ENCODE results near the gene DCLK3. TPM values are rescaled to one million over a fixed set of nuclear protein-coding genes. Genes with fewer than 3 reads are reported as not detected.

Gene DCLK3
- total RNA-seq, 2 donors from 2014 or later = 2.1 to 3.9 TPM

GRCh38 chr3:36790765-36791164, 26.4 kb upstream of the DCLK3 start:
- H3K4me1 Mint-ChIP-seq = peaks cover 25% of the 10 kb centered on the region
- no peak overlapping the region for H3K9ac ChIP-seq (ENCODE audit: extremely low read depth, low read length, poor library complexity, severe bottlenecking)
- no peak overlapping the region for H3K27ac ChIP-seq (ENCODE audit: low read depth, low read length)
- no peak for DNase-seq
- no peak for TF ChIP-seq CTCF (conservative IDR thresholded peaks at IDR 0.05)
- H3K4me1 ChIP-seq (ENCODE audit: control insufficient read depth, insufficient read depth, low read length) = peaks cover 16% of the 10 kb centered on the region
- H3K36me3 ChIP-seq (ENCODE audit: control insufficient read depth, insufficient read depth, low read length) = no peaks in the 10 kb centered on the region
- no peaks in the 10 kb centered on the region for H3K27me3 ChIP-seq (ENCODE audit: control insufficient read depth, insufficient read depth, low read length, poor library complexity, severe bottlenecking)
- no peak overlapping the region for H3K4me3 Mint-ChIP-seq
- WGBS, 2 experiments (ENCODE audit: insufficient coverage in 1 of 2, insufficient read length in 1 of 2) = 78 to 92% methylated on average over 3 to 6 of the region's 6 CpGs
- H3K9me3 Mint-ChIP-seq = no peaks in the 10 kb centered on the region
- H3K4me3 ChIP-seq (ENCODE audit: low read length) = no peak overlapping the region
- H3K9me3 ChIP-seq (ENCODE audit: control insufficient read depth, low read length) = no peaks in the 10 kb centered on the region
- H3K27ac Mint-ChIP-seq = no peak overlapping the region
- no peaks in the 10 kb centered on the region for H3K27me3 Mint-ChIP-seq (ENCODE audit: insufficient read depth)
- H3K36me3 Mint-ChIP-seq (ENCODE audit: low read depth) = no peaks in the 10 kb centered on the region

GRCh38 chr3:36786921-36787890, 22.9 kb upstream of the DCLK3 start:
- Mint-ChIP-seq H3K36me3 (ENCODE audit: low read depth) (no peaks in the 10 kb centered on the region), H3K4me3 (no peak overlapping the region), H3K9me3 (no peaks in the 10 kb centered on the region), H3K27me3 (ENCODE audit: insufficient read depth) (no peaks in the 10 kb centered on the region), H3K27ac (no peak overlapping the region), H3K4me1 (peaks cover 25% of the 10 kb centered on the region)
- no peaks in the 10 kb centered on the region for H3K9me3 ChIP-seq (ENCODE audit: control insufficient read depth, low read length)
- WGBS, 2 experiments (ENCODE audit: insufficient coverage in 1 of 2, insufficient read length in 1 of 2) = 71 to 96% methylated on average over 2 to 3 of the region's 3 CpGs
- no peak overlapping the region for H3K4me3 ChIP-seq (ENCODE audit: low read length)
- no peaks in the 10 kb centered on the region for H3K27me3 ChIP-seq (ENCODE audit: control insufficient read depth, insufficient read depth, low read length, poor library complexity, severe bottlenecking)
- H3K4me1 ChIP-seq (ENCODE audit: control insufficient read depth, insufficient read depth, low read length) = peaks cover 16% of the 10 kb centered on the region
- no peaks in the 10 kb centered on the region for H3K36me3 ChIP-seq (ENCODE audit: control insufficient read depth, insufficient read depth, low read length)
- no peak for DNase-seq
- H3K9ac ChIP-seq (ENCODE audit: extremely low read depth, low read length, poor library complexity, severe bottlenecking) = no peak overlapping the region
- no peak overlapping the region for H3K27ac ChIP-seq (ENCODE audit: low read depth, low read length)
- no peak for TF ChIP-seq CTCF (conservative IDR thresholded peaks at IDR 0.05)

- Mint-ChIP-seq H3K27me3 (ENCODE audit: insufficient read depth) (no peaks in the 10 kb centered on the region), H3K4me1 (peaks cover 6% of the 10 kb centered on the region), H3K4me3 (no peak overlapping the region), H3K27ac (no peak overlapping the region), H3K36me3 (ENCODE audit: low read depth) (no peaks in the 10 kb centered on the region), H3K9me3 (no peaks in the 10 kb centered on the region)
- Histone ChIP-seq H3K9ac (ENCODE audit: extremely low read depth, low read length, poor library complexity, severe bottlenecking) (no peak overlapping the region), H3K36me3 (ENCODE audit: control insufficient read depth, insufficient read depth, low read length) (no peaks in the 10 kb centered on the region), H3K27me3 (ENCODE audit: control insufficient read depth, insufficient read depth, low read length, poor library complexity, severe bottlenecking) (no peaks in the 10 kb centered on the region), H3K27ac (ENCODE audit: low read depth, low read length) (no peak overlapping the region), H3K9me3 (ENCODE audit: control insufficient read depth, low read length) (no peaks in the 10 kb centered on the region), H3K4me3 (ENCODE audit: low read length) (no peak overlapping the region), H3K4me1 (ENCODE audit: control insufficient read depth, insufficient read depth, low read length) (no peaks in the 10 kb centered on the region)
- 73 to 77% methylated on average over 3 of the region's 3 CpGs for WGBS, 2 experiments (ENCODE audit: insufficient coverage in 1 of 2, insufficient read length in 1 of 2)
- no peak for DNase-seq
- no peak for TF ChIP-seq CTCF (conservative IDR thresholded peaks at IDR 0.05)
Observed at GRCh38 chr3:36784138-36784635, 19.8 kb upstream of the DCLK3 start.

All from endodermal cell (in vitro differentiated cells).